ENCODE results near the gene CAP2.
A peak's percentile ranks its signal among the peaks of the same experiment; 100 is the strongest.

Gene CAP2

GRCh38 chr6:17505062-17505476, 111.7 kb downstream of the CAP2 start:
- Histone ChIP-seq H2BK12ac (ENCODE audit: low read length in 2 of 2) (no peak overlapping the region), H3K18ac (ENCODE audit: low read depth in 1 of 2, low read length in 2 of 2) (no peak overlapping the region), H2AFZ (ENCODE audit: low read depth, low read length) (no peak overlapping the region), H3K4ac (ENCODE audit: low read depth in 1 of 2, low read length in 2 of 2) (no peak overlapping the region), H3K79me1 (replicated peaks; ENCODE audit: low read length, poor library complexity, severe bottlenecking) (peaks cover 11% of the 10 kb centered on the region), H3K4me1 (ENCODE audit: control insufficient read depth, insufficient read depth, low read depth, low read length) (peaks cover 2% of the 10 kb centered on the region), H2BK5ac (ENCODE audit: low read depth, low read length, poor library complexity, severe bottlenecking) (no peak overlapping the region), H3K23ac (ENCODE audit: low read length in 2 of 2) (no peak overlapping the region), H2BK120ac (ENCODE audit: low read depth, low read length) (no peak overlapping the region), H3K9me3 (ENCODE audit: control insufficient read depth, low read length) (no peaks in the 10 kb centered on the region), H2AK5ac (ENCODE audit: low read length, severe bottlenecking) (no peak overlapping the region), H3K36me3 (ENCODE audit: control insufficient read depth in 1 of 2, insufficient read depth in 2 of 2, low read depth in 1 of 2, low read length in 2 of 2) (peaks cover 0 to 7% of the 10 kb centered on the region in 2 experiments), H3K4me2 (ENCODE audit: low read length, poor library complexity, severe bottlenecking) (no peak overlapping the region), H3K14ac (ENCODE audit: low read length in 2 of 2) (no peak overlapping the region), H3K4me3 (ENCODE audit: insufficient read depth in 1 of 2, low read depth in 1 of 2, low read length in 2 of 2) (no peak overlapping the region), H2BK15ac (ENCODE audit: low read depth, poor library complexity, severe bottlenecking) (no peak overlapping the region), H3K27me3 (ENCODE audit: control insufficient read depth in 1 of 2, insufficient read depth in 1 of 2, low read length in 2 of 2) (no peaks in the 10 kb centered on the region), H4K91ac (ENCODE audit: low read length) (no peak overlapping the region), H4K8ac (ENCODE audit: low read length) (no peak overlapping the region), H3K9ac (ENCODE audit: low read length) (no peak overlapping the region), H3K27ac (ENCODE audit: low read length, poor library complexity, severe bottlenecking) (peak overlapping the region; percentile 22)
- DNase-seq = peak; percentile 35
- 88% methylated on average over 5 of the region's 5 CpGs for WGBS

GRCh38 chr6:17505767-17506280, 112.4 kb downstream of the CAP2 start:
- Histone ChIP-seq H4K8ac (ENCODE audit: low read length) (no peak overlapping the region), H3K18ac (ENCODE audit: low read depth in 1 of 2, low read length in 2 of 2) (no peak overlapping the region), H3K27me3 (ENCODE audit: control insufficient read depth in 1 of 2, insufficient read depth in 1 of 2, low read length in 2 of 2) (no peaks in the 10 kb centered on the region), H3K14ac (ENCODE audit: low read length in 2 of 2) (no peak overlapping the region), H3K9me3 (ENCODE audit: control insufficient read depth, low read length) (peaks cover 3% of the 10 kb centered on the region), H4K91ac (ENCODE audit: low read length) (no peak overlapping the region), H3K36me3 (ENCODE audit: control insufficient read depth in 1 of 2, insufficient read depth in 2 of 2, low read depth in 1 of 2, low read length in 2 of 2) (peaks cover 0 to 7% of the 10 kb centered on the region in 2 experiments), H3K4me2 (ENCODE audit: low read length, poor library complexity, severe bottlenecking) (no peak overlapping the region), H3K23ac (ENCODE audit: low read length in 2 of 2) (no peak overlapping the region), H3K4me1 (ENCODE audit: control insufficient read depth, insufficient read depth, low read depth, low read length) (peaks cover 2% of the 10 kb centered on the region), H3K9ac (ENCODE audit: low read length) (no peak overlapping the region), H2BK120ac (ENCODE audit: low read depth, low read length) (no peak overlapping the region), H2AK5ac (ENCODE audit: low read length, severe bottlenecking) (no peak overlapping the region), H3K79me1 (replicated peaks; ENCODE audit: low read length, poor library complexity, severe bottlenecking) (peaks cover 11% of the 10 kb centered on the region), H3K27ac (ENCODE audit: low read length, poor library complexity, severe bottlenecking) (peak overlapping the region; percentile 22), H3K4me3 (ENCODE audit: insufficient read depth in 1 of 2, low read depth in 1 of 2, low read length in 2 of 2) (no peak overlapping the region), H2AFZ (ENCODE audit: low read depth, low read length) (no peak overlapping the region), H3K4ac (ENCODE audit: low read depth in 1 of 2, low read length in 2 of 2) (no peak overlapping the region), H2BK5ac (ENCODE audit: low read depth, low read length, poor library complexity, severe bottlenecking) (no peak overlapping the region), H2BK12ac (ENCODE audit: low read length in 2 of 2) (no peak overlapping the region), H2BK15ac (ENCODE audit: low read depth, poor library complexity, severe bottlenecking) (no peak overlapping the region)
- peak; percentile 65 for DNase-seq
- 98% methylated on average over 3 of the region's 5 CpGs for WGBS

- no peak overlapping the region for H3K18ac ChIP-seq (ENCODE audit: low read depth in 1 of 2, low read length in 2 of 2)
- H4K91ac ChIP-seq (ENCODE audit: low read length) = no peak overlapping the region
- no peak overlapping the region for H2BK15ac ChIP-seq (ENCODE audit: low read depth, poor library complexity, severe bottlenecking)
- 97% methylated on average over 6 of the region's 6 CpGs for WGBS
- no peak overlapping the region for H4K8ac ChIP-seq (ENCODE audit: low read length)
- peaks cover 11% of the 10 kb centered on the region for H3K79me1 ChIP-seq (replicated peaks; ENCODE audit: low read length, poor library complexity, severe bottlenecking)
- no peak overlapping the region for H2AFZ ChIP-seq (ENCODE audit: low read depth, low read length)
- no peak overlapping the region for H3K14ac ChIP-seq (ENCODE audit: low read length in 2 of 2)
- no peaks in the 10 kb centered on the region for H3K27me3 ChIP-seq (ENCODE audit: control insufficient read depth in 1 of 2, insufficient read depth in 1 of 2, low read length in 2 of 2)
- H3K9me3 ChIP-seq (ENCODE audit: control insufficient read depth, low read length) = peaks cover 3% of the 10 kb centered on the region
- H3K4me1 ChIP-seq (ENCODE audit: control insufficient read depth, insufficient read depth, low read depth, low read length) = peaks cover 2% of the 10 kb centered on the region
- H3K36me3 ChIP-seq (ENCODE audit: control insufficient read depth in 1 of 2, insufficient read depth in 2 of 2, low read depth in 1 of 2, low read length in 2 of 2) = peaks cover 0 to 7% of the 10 kb centered on the region in 2 experiments
- H2AK5ac ChIP-seq (ENCODE audit: low read length, severe bottlenecking) = no peak overlapping the region
- no peak overlapping the region for H3K4ac ChIP-seq (ENCODE audit: low read depth in 1 of 2, low read length in 2 of 2)
- no peak overlapping the region for H2BK12ac ChIP-seq (ENCODE audit: low read length in 2 of 2)
- no peak overlapping the region for H3K27ac ChIP-seq (ENCODE audit: low read length, poor library complexity, severe bottlenecking)
- no peak overlapping the region for H3K4me2 ChIP-seq (ENCODE audit: low read length, poor library complexity, severe bottlenecking)
- H3K23ac ChIP-seq (ENCODE audit: low read length in 2 of 2) = no peak overlapping the region
- no peak overlapping the region for H3K9ac ChIP-seq (ENCODE audit: low read length)
- DNase-seq = no peak
- H2BK5ac ChIP-seq (ENCODE audit: low read depth, low read length, poor library complexity, severe bottlenecking) = no peak overlapping the region
- H3K4me3 ChIP-seq (ENCODE audit: insufficient read depth in 1 of 2, low read depth in 1 of 2, low read length in 2 of 2) = no peak overlapping the region
- no peak overlapping the region for H2BK120ac ChIP-seq (ENCODE audit: low read depth, low read length)
Measured at GRCh38 chr6:17506531-17506930, 113.1 kb downstream of the CAP2 start.

DNA sequence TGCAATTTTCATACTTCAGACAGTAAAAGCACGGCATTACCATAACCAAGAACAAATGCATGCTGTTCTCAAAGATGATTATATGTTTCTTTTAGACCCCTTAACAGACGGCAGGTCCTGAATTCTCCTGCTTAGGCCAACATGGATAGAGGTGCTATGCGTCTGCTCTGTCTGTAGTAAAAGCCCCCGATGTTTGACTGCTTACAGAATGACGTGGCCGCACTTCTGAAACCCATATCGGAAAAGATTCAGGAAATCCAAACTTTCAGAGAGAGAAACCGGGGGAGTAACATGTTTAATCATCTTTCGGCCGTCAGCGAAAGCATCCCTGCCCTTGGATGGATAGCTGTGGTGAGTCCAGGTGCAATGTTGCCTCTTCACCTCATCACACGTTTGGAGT, 113.6 kb downstream of the CAP2 start:
- Histone ChIP-seq H3K27ac (ENCODE audit: low read length, poor library complexity, severe bottlenecking) (no peak overlapping the region), H2BK15ac (ENCODE audit: low read depth, poor library complexity, severe bottlenecking) (no peak overlapping the region), H3K4me2 (ENCODE audit: low read length, poor library complexity, severe bottlenecking) (no peak overlapping the region), H3K27me3 (ENCODE audit: control insufficient read depth in 1 of 2, insufficient read depth in 1 of 2, low read length in 2 of 2) (no peaks in the 10 kb centered on the region), H2AFZ (ENCODE audit: low read depth, low read length) (no peak overlapping the region), H2BK120ac (ENCODE audit: low read depth, low read length) (no peak overlapping the region), H3K36me3 (ENCODE audit: control insufficient read depth in 1 of 2, insufficient read depth in 2 of 2, low read depth in 1 of 2, low read length in 2 of 2) (peaks cover 0 to 7% of the 10 kb centered on the region in 2 experiments), H2AK5ac (ENCODE audit: low read length, severe bottlenecking) (no peak overlapping the region), H3K79me1 (replicated peaks; ENCODE audit: low read length, poor library complexity, severe bottlenecking) (peaks cover 11% of the 10 kb centered on the region), H3K9me3 (ENCODE audit: control insufficient read depth, low read length) (peaks cover 3% of the 10 kb centered on the region), H2BK12ac (ENCODE audit: low read length in 2 of 2) (no peak overlapping the region), H3K4me1 (ENCODE audit: control insufficient read depth, insufficient read depth, low read depth, low read length) (peaks cover 2% of the 10 kb centered on the region), H3K4ac (ENCODE audit: low read depth in 1 of 2, low read length in 2 of 2) (no peak overlapping the region), H4K8ac (ENCODE audit: low read length) (no peak overlapping the region), H3K9ac (ENCODE audit: low read length) (no peak overlapping the region), H3K23ac (ENCODE audit: low read length in 2 of 2) (no peak overlapping the region), H3K4me3 (ENCODE audit: insufficient read depth in 1 of 2, low read depth in 1 of 2, low read length in 2 of 2) (no peak overlapping the region), H3K18ac (ENCODE audit: low read depth in 1 of 2, low read length in 2 of 2) (no peak overlapping the region), H4K91ac (ENCODE audit: low read length) (no peak overlapping the region), H3K14ac (ENCODE audit: low read length in 2 of 2) (no peak overlapping the region), H2BK5ac (ENCODE audit: low read depth, low read length, poor library complexity, severe bottlenecking) (no peak overlapping the region)
- DNase-seq = no peak
- 97% methylated on average over 12 of the region's 12 CpGs for WGBS
